GM12878 (cell line): Measurements from ENCODE around the gene RASGRF2. TPM values are rescaled to one million over a fixed set of nuclear protein-coding genes. Genes with fewer than 3 reads are reported as not detected.

ENCODE experiments used
- ATAC-seq: fragments of 200-7000 bp; cut with Tn5 transposase; 3 replicates; pipeline ENCODE4 v1.9.1; 2020; ENCODE audit warnings: mild to moderate bottlenecking, moderate library complexity
- BruUV-seq: library from RNA; stranded (reverse); fragments of 400-500 nt; replicated peaks from 2 replicates; lab custom pipeline; 2021; lab: Mats Ljungman, UMichigan
- CTCF ChIA-PET: fragments of 300-600 bp; sonication (Branson Sonifier 250); formaldehyde crosslinking; extraction: SDS; loops from one replicate; lab custom pipeline; 2021; ENCODE audit warnings: inconsistent platforms; lab: Yijun Ruan, JAX
- POLR2A ChIA-PET: fragments of 350-600 bp; formaldehyde crosslinking; extraction: SDS; loops from one replicate; lab custom pipeline; 2021; ENCODE audit warnings: inconsistent platforms; lab: Charles Lee
- RAD21 ChIA-PET: fragments of 300-600 bp; sonication (Branson Sonifier 250); formaldehyde crosslinking; loops from one replicate; lab custom pipeline; 2023; ENCODE audit warnings: antibody characterized with exemption; ENCODE audit not compliant: unreplicated experiment; lab: Charles Lee
- SMC1A ChIA-PET: fragments of 300-600 bp; sonication (Branson Sonifier 250); formaldehyde crosslinking; loops from one replicate; lab custom pipeline; 2023; ENCODE audit not compliant: unreplicated experiment, uncharacterized antibody; lab: Charles Lee
- DNase-seq: peaks from one replicate; pipeline ENCODE4 v3.0.0-alpha.2; 2011; ENCODE audit warnings: low read depth, low spot score
- FAIRE-seq: peaks from 3 replicates; lab custom pipeline; 2011; peaks lifted over from hg19 to GRCh38; lab: Jason Lieb, UNC
- H2AFZ ChIP-seq: 2 replicates; pipeline ENCODE4 v1.6.0; 2011; ENCODE audit warnings: low read depth, low read length, control low read depth; ENCODE audit not compliant: control insufficient read depth
- H3K27ac ChIP-seq: 2 replicates; pipeline ENCODE4 v1.5.1; 2011; ENCODE audit warnings: control low read depth; ENCODE audit not compliant: control insufficient read depth, insufficient read depth
- H3K27me3 ChIP-seq, 2 experiments: replicated peaks in 1 of 2; 2 replicates each; pipeline versions ENCODE4 v1.6.0 to v1.6.1; 2011; ENCODE audit warnings: low read length in 1 of 2; ENCODE audit not compliant: control insufficient read depth in 2 of 2, insufficient read depth in 2 of 2
- H3K36me3 ChIP-seq, 2 experiments: 2 replicates each; pipeline ENCODE4 v1.5.1; 2011; ENCODE audit warnings: low read length in 1 of 2; ENCODE audit not compliant: control insufficient read depth in 2 of 2, insufficient read depth in 2 of 2
- H3K4me1 ChIP-seq: 2 replicates; pipeline ENCODE4 v1.6.1; 2011; ENCODE audit warnings: mild to moderate bottlenecking, low read length, moderate library complexity, mixed read lengths; ENCODE audit not compliant: control insufficient read depth, insufficient read depth
- H3K4me2 ChIP-seq: 2 replicates; pipeline ENCODE4 v1.6.0; 2011; ENCODE audit warnings: control low read depth; ENCODE audit not compliant: control insufficient read depth, insufficient read depth
- H3K4me3 ChIP-seq: fragments of 200-600 bp; sonication (generic); 2 replicates; pipeline ENCODE4 v1.5.1; 2016
- H3K79me2 ChIP-seq: 2 replicates; pipeline ENCODE4 v1.6.0; 2011; ENCODE audit warnings: low read length; ENCODE audit not compliant: control insufficient read depth, insufficient read depth
- H3K9ac ChIP-seq: 2 replicates; pipeline ENCODE4 v1.8.0; 2011; ENCODE audit warnings: low read length, control low read depth, mixed read lengths; ENCODE audit not compliant: control insufficient read depth, insufficient read depth
- H3K9me3 ChIP-seq: replicated peaks from 3 replicates; pipeline ENCODE4 v1.5.1; 2011; ENCODE audit warnings: mild to moderate bottlenecking, low read length; ENCODE audit not compliant: control insufficient read depth, insufficient read depth
- H4K20me1 ChIP-seq: 2 replicates; pipeline ENCODE4 v1.6.0; 2011; ENCODE audit not compliant: control insufficient read depth, insufficient read depth
- ATF7 ChIP-seq: fragments of 450-650 bp; IDR thresholded peaks from 2 replicates; pipeline ENCODE4 v1.6.1; 2016; ENCODE audit warnings: low read depth, mild to moderate bottlenecking
- CBFB ChIP-seq: IDR thresholded peaks from 2 replicates; pipeline ENCODE4 v1.6.1; 2016; ENCODE audit warnings: antibody characterized with exemption, low read depth
- EP300 ChIP-seq, 2 experiments: fragments of 150-350 bp in 1 of 2; IDR thresholded peaks; 2 replicates each; pipeline ENCODE4 v1.6.1; 2011 to 2012; ENCODE audit warnings: low read depth in 2 of 2, low read length in 2 of 2, borderline replicate concordance in 1 of 2, improper control_type of control experiment in 1 of 2, inconsistent platforms in 1 of 2; ENCODE audit not compliant: control insufficient read depth in 1 of 2
- HCFC1 ChIP-seq: fragments of 150-350 bp; IDR thresholded peaks from 2 replicates; pipeline ENCODE4 v1.6.1; 2014; ENCODE audit warnings: low read length
- LARP7 ChIP-seq: fragments of 450-650 bp; IDR thresholded peaks from 2 replicates; pipeline ENCODE4 v1.6.1; 2017; ENCODE audit warnings: mild to moderate bottlenecking
- POLR2AphosphoS5 ChIP-seq: IDR thresholded peaks from 2 replicates; pipeline ENCODE4 v1.6.1; 2011; ENCODE audit warnings: mild to moderate bottlenecking, low read length, inconsistent platforms
- RAD21 ChIP-seq: IDR thresholded peaks from 2 replicates; pipeline ENCODE4 v1.6.1; 2011; ENCODE audit warnings: mild to moderate bottlenecking, low read depth, low read length, moderate library complexity; ENCODE audit not compliant: insufficient read depth
- RBBP5 ChIP-seq: fragments of 200-600 bp; sonication (generic); conservative IDR thresholded peaks from 2 replicates; pipeline ENCODE4 v1.6.1; 2016
- SRF ChIP-seq, 2 experiments: IDR thresholded peaks; 2 replicates each; pipeline ENCODE4 v1.6.1; 2011; ENCODE audit warnings: low read depth in 2 of 2, low read length in 2 of 2, mild to moderate bottlenecking in 1 of 2, moderate library complexity in 1 of 2
- STAT3 ChIP-seq: IDR thresholded peaks from 2 replicates; pipeline ENCODE4 v1.6.1; 2011; ENCODE audit warnings: low read depth, low read length, improper control_type of control experiment
- SUPT20H ChIP-seq: IDR thresholded peaks from 2 replicates; pipeline ENCODE4 v1.6.1; 2011; ENCODE audit warnings: low read depth, mild to moderate bottlenecking, low read length, moderate library complexity, borderline replicate concordance; ENCODE audit not compliant: control insufficient read depth
- TAF1 ChIP-seq: IDR thresholded peaks from 2 replicates; pipeline ENCODE4 v1.6.1; 2011; ENCODE audit warnings: mild to moderate bottlenecking, low read depth, low read length, borderline replicate concordance
- TARDBP ChIP-seq: IDR thresholded peaks from 2 replicates; pipeline ENCODE4 v1.6.1; 2016; ENCODE audit warnings: borderline replicate concordance
- WRNIP1 ChIP-seq: IDR thresholded peaks from 2 replicates; pipeline ENCODE4 v1.6.1; 2011; ENCODE audit warnings: low read depth, low read length, improper control_type of control experiment, borderline replicate concordance
- ZNF274 ChIP-seq: IDR thresholded peaks from one replicate; pipeline ENCODE4 v1.8.0; 2011; ENCODE audit not compliant: insufficient read length, insufficient read depth
- ZSCAN29 ChIP-seq: fragments of 450-650 bp; IDR thresholded peaks from 2 replicates; pipeline ENCODE4 v1.6.1; 2017; ENCODE audit warnings: mild to moderate bottlenecking, moderate library complexity
- WGBS: methylation state at CpG from one replicate; pipeline ENCODE4 v1.1.6; 2016; ENCODE audit warnings: low lambda C conversion rate; ENCODE audit not compliant: insufficient replicate concordance, insufficient coverage; ENCODE audit errors: missing lambda C conversion rate; 5-methylcytosine and 5-hydroxymethylcytosine counted together
- in situ Hi-C: fragments of 300-500 bp; cut with MboI; formaldehyde crosslinking; loops from 9 replicates; pipeline ENCODE4 v1.14.3; 2018; ENCODE audit warnings: mixed read lengths
- intact Hi-C: fragments of 100-400 bp; cut with micrococcal nuclease; formaldehyde crosslinking; loops from one replicate; pipeline ENCODE4 v1.14.2; 2022; ENCODE audit not compliant: unreplicated experiment
- polyA plus RNA-seq, 11 experiments: library from polyadenylated mRNA; depleted of rRNA in 4 of 11; unstranded in 6 of 11; stranded (reverse) in 5 of 11; fragments of >200 nt; fragmentation: Nextera tagmentation in 4 of 11; fragmentation: Illumina TruSeq in 1 of 11; extraction: Ambion mirVana in 4 of 11; extraction: Trizol in 1 of 11; gene quantifications; 1 replicate in 1 of 11; 2 replicates in 10 of 11; pipeline versions ENCODE4 v1.2.1 to v1.2.3, GENCODE V29; 2011 to 2016; ENCODE audit warnings: inconsistent platforms in 2 of 11, missing spikeins in 2 of 11, low read depth in 1 of 11
- total RNA-seq, 4 experiments: library from RNA; depleted of rRNA in 3 of 4; stranded (reverse); fragments of >200 nt in 3 of 4; fragmentation: Illumina TruSeq in 1 of 4; extraction: Trizol in 1 of 4; gene quantifications; 2 replicates each; pipeline versions ENCODE4 v1.2.1 to v1.2.3, GENCODE V29; 2013 to 2021
- TF ChIP-seq, protein P1 (sequence below): IDR thresholded peaks from 2 replicates; pipeline ENCODE4 v1.6.1; 2011; ENCODE audit warnings: low read depth, mild to moderate bottlenecking, low read length, moderate library complexity, borderline replicate concordance; ENCODE audit errors: extremely low read depth
- TF ChIP-seq, protein P2 (sequence below): fragments of 450-650 bp; IDR thresholded peaks from 2 replicates; pipeline ENCODE4 v1.6.1; 2017; ENCODE audit warnings: borderline replicate concordance

The RASGRF2 gene
- total and polyA plus RNA-seq, 10 of the 15 experiments (the other 5 are each of a cell fraction or from before 2014, with no cell fraction given) = 0.05 to 0.24 (median 0.07) TPM

DNA sequence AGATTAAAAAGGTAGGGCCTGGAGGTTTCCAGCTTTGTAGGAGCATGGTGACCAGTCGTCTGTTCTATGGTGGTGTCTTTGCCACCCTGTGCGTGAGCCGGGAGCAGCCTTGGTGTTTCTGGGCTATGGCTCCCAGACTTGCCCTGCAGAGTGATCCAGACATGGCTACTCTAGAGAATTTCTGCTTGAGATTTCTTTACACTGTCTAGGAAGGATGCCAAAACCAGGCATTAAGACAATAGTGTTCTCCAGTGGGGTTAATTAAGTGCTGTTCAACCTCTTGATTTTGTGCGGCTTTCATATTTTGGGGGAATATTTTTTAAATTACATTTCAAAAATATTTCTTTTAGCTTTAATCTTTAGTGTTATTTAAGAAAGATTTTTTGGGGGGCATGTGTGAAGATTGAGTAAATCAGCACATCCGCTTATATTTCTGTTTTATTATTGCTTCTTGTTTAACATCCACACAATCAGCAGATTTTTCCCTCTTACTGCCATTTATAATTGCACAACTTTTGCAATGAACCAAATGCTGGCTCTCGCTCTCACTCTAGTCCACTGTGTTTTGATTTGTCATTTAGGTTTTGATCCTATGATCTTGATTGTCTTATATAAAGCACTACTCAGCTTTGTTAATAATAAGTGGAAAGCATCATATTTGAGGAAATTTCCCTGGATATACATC lies 110.5 kb downstream of the RASGRF2 start:
- Histone ChIP-seq H3K4me3 (no peak overlapping the region), H4K20me1 (no peaks in the 10 kb centered on the region), H3K79me2 (no peaks in the 10 kb centered on the region), H3K36me3 (no peaks in the 10 kb centered on the region), H2AFZ (no peak overlapping the region), H3K4me1 (no peaks in the 10 kb centered on the region), H3K9me3 (no peaks in the 10 kb centered on the region), H3K9ac (no peak overlapping the region), H3K4me2 (no peak overlapping the region), H3K27ac (no peak overlapping the region), H3K27me3 (no peaks in the 10 kb centered on the region)
- POLR2A ChIA-PET = no interaction called here
- FAIRE-seq (no peak), DNase-seq (no peak), ATAC-seq (no peak)
- SMC1A ChIA-PET = no interaction called here
- no TSS peak for BruUV-seq
- in situ Hi-C loops (no loop called here), intact Hi-C loops (no loop called here)
- TF ChIP-seq TARDBP (no peak), POLR2AphosphoS5 (no peak), ATF7 (no peak), SUPT20H (no peak), TAF1 (no peak), CBFB (no peak), RBBP5 (no peak), ZSCAN29 (no peak)
- 74% methylated on average over 6 of the region's 6 CpGs for WGBS
- RAD21 ChIA-PET = no interaction called here
- CTCF ChIA-PET = no interaction called here

GRCh38 chr5:81075041-81075440 lies 114.9 kb downstream of the RASGRF2 start:
- WGBS = 71% methylated on average over 5 of the region's 5 CpGs
- ChIA-PET POLR2A (interaction anchor here (0.6 kb wide), 1 partner anchor 63 kb away, joined by 3 read pairs; no protein-coding TSS in a partner anchor), SMC1A (no interaction called here), CTCF (no interaction called here), RAD21 (no interaction called here)
- FAIRE-seq (no peak), DNase-seq (no peak), ATAC-seq (no peak)
- no peak overlapping the region for H3K4me3 ChIP-seq
- no peak overlapping the region for H3K9ac ChIP-seq
- no peaks in the 10 kb centered on the region for H3K79me2 ChIP-seq
- no TSS peak for BruUV-seq
- H3K9me3 ChIP-seq = no peaks in the 10 kb centered on the region; the same call in 2 of the 3 replicates
- in situ Hi-C loops (no loop called here), intact Hi-C loops (no loop called here)
- H3K36me3 ChIP-seq = no peaks in the 10 kb centered on the region
- 0 out of 4 replicates have a peak, but pooled peaks cover 0 to 2% of the 10 kb centered on the region in 2 experiments for H3K27me3 ChIP-seq
- no peak overlapping the region for H2AFZ ChIP-seq
- H3K27ac ChIP-seq = no peak overlapping the region
- no peaks in the 10 kb centered on the region for H4K20me1 ChIP-seq
- no peak overlapping the region for H3K4me2 ChIP-seq
- H3K4me1 ChIP-seq = no peaks in the 10 kb centered on the region
- no peak for TF ChIP-seq LARP7
- TF ChIP-seq, protein P1, sequence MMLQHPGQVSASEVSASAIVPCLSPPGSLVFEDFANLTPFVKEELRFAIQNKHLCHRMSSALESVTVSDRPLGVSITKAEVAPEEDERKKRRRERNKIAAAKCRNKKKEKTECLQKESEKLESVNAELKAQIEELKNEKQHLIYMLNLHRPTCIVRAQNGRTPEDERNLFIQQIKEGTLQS = no peak
- TF ChIP-seq WRNIP1 = no peak
- no peak for TF ChIP-seq EP300 (IDR thresholded peaks at IDR 0.05; ENCODE audit: borderline replicate concordance in 1 of 2, control insufficient read depth in 1 of 2, low read depth in 2 of 2, low read length in 2 of 2)
- TF ChIP-seq, protein P2, sequence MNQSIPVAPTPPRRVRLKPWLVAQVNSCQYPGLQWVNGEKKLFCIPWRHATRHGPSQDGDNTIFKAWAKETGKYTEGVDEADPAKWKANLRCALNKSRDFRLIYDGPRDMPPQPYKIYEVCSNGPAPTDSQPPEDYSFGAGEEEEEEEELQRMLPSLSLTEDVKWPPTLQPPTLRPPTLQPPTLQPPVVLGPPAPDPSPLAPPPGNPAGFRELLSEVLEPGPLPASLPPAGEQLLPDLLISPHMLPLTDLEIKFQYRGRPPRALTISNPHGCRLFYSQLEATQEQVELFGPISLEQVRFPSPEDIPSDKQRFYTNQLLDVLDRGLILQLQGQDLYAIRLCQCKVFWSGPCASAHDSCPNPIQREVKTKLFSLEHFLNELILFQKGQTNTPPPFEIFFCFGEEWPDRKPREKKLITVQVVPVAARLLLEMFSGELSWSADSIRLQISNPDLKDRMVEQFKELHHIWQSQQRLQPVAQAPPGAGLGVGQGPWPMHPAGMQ = no peak
- no peak for TF ChIP-seq TARDBP
- no peak for TF ChIP-seq ZNF274
- TF ChIP-seq STAT3 = no peak
- no peak for TF ChIP-seq RAD21
- TF ChIP-seq SRF (IDR thresholded peaks at IDR 0.05; ENCODE audit: low read depth in 2 of 2, low read length in 2 of 2) = no peak
- TF ChIP-seq HCFC1 = no peak
